ENCODE measurements around the gene SLC48A1.

- TF ChIP-seq, protein P1, sequence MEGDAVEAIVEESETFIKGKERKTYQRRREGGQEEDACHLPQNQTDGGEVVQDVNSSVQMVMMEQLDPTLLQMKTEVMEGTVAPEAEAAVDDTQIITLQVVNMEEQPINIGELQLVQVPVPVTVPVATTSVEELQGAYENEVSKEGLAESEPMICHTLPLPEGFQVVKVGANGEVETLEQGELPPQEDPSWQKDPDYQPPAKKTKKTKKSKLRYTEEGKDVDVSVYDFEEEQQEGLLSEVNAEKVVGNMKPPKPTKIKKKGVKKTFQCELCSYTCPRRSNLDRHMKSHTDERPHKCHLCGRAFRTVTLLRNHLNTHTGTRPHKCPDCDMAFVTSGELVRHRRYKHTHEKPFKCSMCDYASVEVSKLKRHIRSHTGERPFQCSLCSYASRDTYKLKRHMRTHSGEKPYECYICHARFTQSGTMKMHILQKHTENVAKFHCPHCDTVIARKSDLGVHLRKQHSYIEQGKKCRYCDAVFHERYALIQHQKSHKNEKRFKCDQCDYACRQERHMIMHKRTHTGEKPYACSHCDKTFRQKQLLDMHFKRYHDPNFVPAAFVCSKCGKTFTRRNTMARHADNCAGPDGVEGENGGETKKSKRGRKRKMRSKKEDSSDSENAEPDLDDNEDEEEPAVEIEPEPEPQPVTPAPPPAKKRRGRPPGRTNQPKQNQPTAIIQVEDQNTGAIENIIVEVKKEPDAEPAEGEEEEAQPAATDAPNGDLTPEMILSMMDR (IDR thresholded peaks at IDR 0.05) = no peak
- TF ChIP-seq POLR2A (IDR thresholded peaks at IDR 0.05) = no peak
These were observed 22.7 kb upstream of the SLC48A1 start for GRCh38 chr12:47750229-47750798.
